Activated CD4-positive, CD25-positive, alpha-beta regulatory T cell treated with anti-CD3 and anti-CD28 coated beads, Interleukin-2, amount 50 U/mL, for 72 hours (primary cell): ENCODE results near the gene DENND1A.

ENCODE experiments used
- DNase-seq: peaks from one replicate; pipeline ENCODE4 v3.0.0; 2021

DENND1A gene

GRCh38 chr9:123607479-123607878, 322.4 kb downstream of the DENND1A start:
- no peak for DNase-seq

- no peak for DNase-seq
Observed at GRCh38 chr9:123606141-123606540, 323.8 kb downstream of the DENND1A start.

GRCh38 chr9:123605286-123605685, 324.6 kb downstream of the DENND1A start:
- DNase-seq: no peak

GRCh38 chr9:123604861-123605260, 325.1 kb downstream of the DENND1A start:
- no peak for DNase-seq

- DNase-seq: no peak
Observed at GRCh38 chr9:123601828-123602227, 328.1 kb downstream of the DENND1A start.

- DNase-seq: no peak
Observed at GRCh38 chr9:123599781-123600180, 330.1 kb downstream of the DENND1A start.

- no peak for DNase-seq
Observed at GRCh38 chr9:123597876-123598556, 331.9 kb downstream of the DENND1A start.

GRCh38 chr9:123597048-123597447, 332.9 kb downstream of the DENND1A start:
- DNase-seq: no peak

GRCh38 chr9:123591283-123591682, 338.6 kb downstream of the DENND1A start:
- no peak for DNase-seq

- no peak for DNase-seq
Observed at GRCh38 chr9:123590499-123590898, 339.4 kb downstream of the DENND1A start.

GRCh38 chr9:123589361-123590239, 340.3 kb downstream of the DENND1A start:
- no peak for DNase-seq

- DNase-seq: no peak
Observed at GRCh38 chr9:123586275-123586674, 343.7 kb downstream of the DENND1A start.

GRCh38 chr9:123584202-123585176, 345.4 kb downstream of the DENND1A start:
- DNase-seq: no peak

- no peak for DNase-seq
Observed at GRCh38 chr9:123583646-123584045, 346.3 kb downstream of the DENND1A start.

GRCh38 chr9:123571240-123571639, 358.7 kb downstream of the DENND1A start:
- DNase-seq: no peak

GRCh38 chr9:123568691-123569688, 360.9 kb downstream of the DENND1A start:
- DNase-seq: no peak

GRCh38 chr9:123567013-123567412, 362.9 kb downstream of the DENND1A start:
- DNase-seq: no peak

- DNase-seq: no peak
Observed at GRCh38 chr9:123564652-123565051, 365.3 kb downstream of the DENND1A start.

- DNase-seq: no peak
Observed at GRCh38 chr9:123562844-123563346, 367.0 kb downstream of the DENND1A start.

GRCh38 chr9:123561046-123561445, 368.9 kb downstream of the DENND1A start:
- DNase-seq: no peak
